GM19240 (cell line): ENCODE results near the gene TFCP2L1.
"Not testable (repeated sequence)": the region's sequence is repeated elsewhere in the genome, so short reads cannot be mapped to it uniquely, and the experiment has no call there.

Source experiments
- DNase-seq: peaks from one replicate; pipeline ENCODE4 v3.0.0; 2011; ENCODE audit warnings: low spot score; ENCODE audit not compliant: insufficient read length

The TFCP2L1 gene

GRCh38 chr2:121227381-121228144 lies 57.4 kb downstream of the TFCP2L1 start:
- not testable (repeated sequence) for DNase-seq

- not testable (repeated sequence) for DNase-seq
Observed at GRCh38 chr2:121225681-121226080, 59.3 kb downstream of the TFCP2L1 start.

GRCh38 chr2:121220995-121221394 lies 64.0 kb downstream of the TFCP2L1 start:
- DNase-seq = no peak

- no peak for DNase-seq
Observed at GRCh38 chr2:121219866-121220265, 65.1 kb downstream of the TFCP2L1 start.

- no peak for DNase-seq
Observed at GRCh38 chr2:121218386-121218938, 66.5 kb downstream of the TFCP2L1 start.

- no peak for DNase-seq
Observed at GRCh38 chr2:121217627-121218026, 67.4 kb downstream of the TFCP2L1 start.

GRCh38 chr2:121214296-121214695 lies 70.7 kb downstream of the TFCP2L1 start:
- DNase-seq = no peak

- no peak for DNase-seq
Observed at GRCh38 chr2:121213386-121213785, 71.6 kb downstream of the TFCP2L1 start.

GRCh38 chr2:121212661-121213325 lies 72.2 kb downstream of the TFCP2L1 start:
- DNase-seq = no peak

GRCh38 chr2:121211689-121212151 lies 73.3 kb downstream of the TFCP2L1 start:
- no peak for DNase-seq

GRCh38 chr2:121211251-121211650 lies 73.8 kb downstream of the TFCP2L1 start:
- DNase-seq = no peak

- no peak for DNase-seq
Observed at GRCh38 chr2:121210691-121211090, 74.3 kb downstream of the TFCP2L1 start.

GRCh38 chr2:121209014-121209610 lies 75.9 kb downstream of the TFCP2L1 start:
- DNase-seq = no peak

- no peak for DNase-seq
Observed at GRCh38 chr2:121207494-121207893, 77.5 kb downstream of the TFCP2L1 start.

GRCh38 chr2:121205321-121205942 lies 79.6 kb downstream of the TFCP2L1 start:
- no peak for DNase-seq

GRCh38 chr2:121203591-121204249 lies 81.3 kb downstream of the TFCP2L1 start:
- no peak for DNase-seq

GRCh38 chr2:121202541-121203310 lies 82.3 kb downstream of the TFCP2L1 start:
- no peak for DNase-seq

- DNase-seq = no peak
Observed at GRCh38 chr2:121201796-121202195, 83.2 kb downstream of the TFCP2L1 start.

- no peak for DNase-seq
Observed at GRCh38 chr2:121200419-121201315, 84.3 kb downstream of the TFCP2L1 start.
